H1 (cell line): ENCODE results near the gene RNF215. TPM values are rescaled to one million over a fixed set of nuclear protein-coding genes. Genes with fewer than 3 reads are reported as not detected.
"Not testable (repeated sequence)": the region's sequence is repeated elsewhere in the genome, so short reads cannot be mapped to it uniquely, and the experiment has no call there.

Source experiments
- CTCF ChIA-PET: fragments of 300-600 bp; sonication (Branson Sonifier 250); formaldehyde crosslinking; loops from one replicate; lab custom pipeline; 2021; ENCODE audit not compliant: partially characterized antibody; lab: Charles Lee
- POLR2A ChIA-PET: fragments of 300-600 bp; sonication (Branson Sonifier 250); formaldehyde crosslinking; loops from one replicate; lab custom pipeline; 2021; ENCODE audit warnings: inconsistent platforms; ENCODE audit not compliant: partially characterized antibody; lab: Charles Lee
- DNase-seq, 2 experiments: peaks; one replicate each; pipeline versions ENCODE4 v3.0.0 to v3.0.0-alpha.2; 2010 to 2022; ENCODE audit warnings: low spot score in 2 of 2, low read depth in 1 of 2, mixed read lengths in 1 of 2
- FAIRE-seq: peaks from 2 replicates; lab custom pipeline; 2011; peaks lifted over from hg19 to GRCh38; lab: Jason Lieb, UNC
- H2AFZ ChIP-seq: 2 replicates; pipeline ENCODE4 v1.8.1; 2012; ENCODE audit warnings: low read length, inconsistent platforms
- H2AK5ac ChIP-seq: 2 replicates; pipeline ENCODE4 v1.6.1; 2013; ENCODE audit warnings: low read depth, low read length
- H2BK120ac ChIP-seq: replicated peaks from 2 replicates; pipeline ENCODE3; 2013; ENCODE audit warnings: low read depth, low read length, inconsistent platforms
- H2BK12ac ChIP-seq: 2 replicates; pipeline ENCODE4 v1.6.1; 2013; ENCODE audit warnings: low read depth, low read length
- H2BK15ac ChIP-seq: 2 replicates; pipeline ENCODE4 v1.6.1; 2013; ENCODE audit warnings: low read length
- H2BK20ac ChIP-seq: 2 replicates; pipeline ENCODE4 v1.6.1; 2013; ENCODE audit warnings: low read length
- H2BK5ac ChIP-seq: 2 replicates; pipeline ENCODE4 v1.6.1; 2013; ENCODE audit warnings: low read depth, low read length
- H3K14ac ChIP-seq: 2 replicates; pipeline ENCODE4 v1.6.1; 2013; ENCODE audit warnings: inconsistent platforms; ENCODE audit not compliant: insufficient read length
- H3K18ac ChIP-seq: 2 replicates; pipeline ENCODE4 v1.6.1; 2013; ENCODE audit warnings: low read length; ENCODE audit errors: extremely low read depth
- H3K23ac ChIP-seq: 2 replicates; pipeline ENCODE4 v1.6.1; 2013; ENCODE audit warnings: inconsistent platforms; ENCODE audit not compliant: insufficient read length
- H3K23me2 ChIP-seq: 2 replicates; pipeline ENCODE4 v1.6.1; 2013; ENCODE audit warnings: low read depth, low read length
- H3K27ac ChIP-seq: 2 replicates; pipeline ENCODE4 v1.6.1; 2011; ENCODE audit warnings: low read depth, low read length, inconsistent platforms
- H3K27me3 ChIP-seq, 4 experiments: replicated peaks in 1 of 4; 1 replicate in 1 of 4; 2 replicates in 3 of 4; pipeline versions ENCODE4 v1.6.1 to v1.8.1; 2011 to 2013; ENCODE audit warnings: low read length in 3 of 4, mild to moderate bottlenecking in 3 of 4, inconsistent platforms in 2 of 4, mixed read lengths in 2 of 4, moderate library complexity in 1 of 4; ENCODE audit not compliant: control insufficient read depth in 3 of 4, insufficient read depth in 3 of 4; ENCODE audit errors: extremely low read depth in 1 of 4
- H3K36me3 ChIP-seq, 4 experiments: 2 replicates each; pipeline versions ENCODE4 v1.6.1 to v1.8.1; 2011 to 2013; ENCODE audit warnings: mild to moderate bottlenecking in 4 of 4, low read length in 3 of 4, moderate library complexity in 2 of 4, control low read depth in 1 of 4, inconsistent platforms in 1 of 4; ENCODE audit not compliant: insufficient read depth in 4 of 4, control insufficient read depth in 2 of 4
- H3K4ac ChIP-seq: replicated peaks from 2 replicates; pipeline ENCODE3; 2013; ENCODE audit warnings: low read length, low read depth, mixed read lengths, inconsistent platforms; ENCODE audit not compliant: insufficient read length
- H3K4me1 ChIP-seq, 4 experiments: replicated peaks in 1 of 4; 1 replicate in 1 of 4; 2 replicates in 3 of 4; pipeline versions ENCODE4 v1.6.1 to v1.8.1; 2011 to 2013; ENCODE audit warnings: low read length in 3 of 4, inconsistent platforms in 2 of 4, mixed read lengths in 1 of 4; ENCODE audit not compliant: insufficient read depth in 4 of 4, control insufficient read depth in 3 of 4
- H3K4me2 ChIP-seq, 2 experiments: 2 replicates each; pipeline versions ENCODE4 v1.6.1 to v1.8.1; 2011 to 2013; ENCODE audit warnings: low read depth in 2 of 2, low read length in 2 of 2, control low read depth in 1 of 2, inconsistent platforms in 1 of 2, mild to moderate bottlenecking in 1 of 2; ENCODE audit not compliant: insufficient read depth in 1 of 2
- H3K4me3 ChIP-seq, 4 experiments: fragments of 200-600, 300-600 bp in 1 of 4; sonication (generic), shearing (Covaris generic), sonication (Bioruptor Twin) in 1 of 4; 2 replicates each; pipeline versions ENCODE4 v1.5.1 to v1.8.1; 2011 to 2016; ENCODE audit warnings: low read length in 4 of 4, low read depth in 3 of 4, control low read depth in 2 of 4, inconsistent platforms in 2 of 4, mild to moderate bottlenecking in 2 of 4, mixed read lengths in 1 of 4, moderate library complexity in 1 of 4; ENCODE audit not compliant: insufficient read depth in 2 of 4; ENCODE audit errors: extremely low read depth in 1 of 4
- H3K56ac ChIP-seq: replicated peaks from 2 replicates; pipeline ENCODE3; 2013; ENCODE audit warnings: low read depth, mild to moderate bottlenecking, mixed read lengths, low read length, inconsistent platforms; ENCODE audit not compliant: insufficient read length
- H3K79me1 ChIP-seq: 2 replicates; pipeline ENCODE4 v1.6.1; 2013; ENCODE audit warnings: low read depth, low read length, control low read depth
- H3K79me2 ChIP-seq, 2 experiments: 2 replicates each; pipeline versions ENCODE4 v1.6.1 to v1.8.1; 2012 to 2013; ENCODE audit warnings: low read length in 2 of 2, mild to moderate bottlenecking in 2 of 2, inconsistent platforms in 1 of 2; ENCODE audit not compliant: insufficient read depth in 2 of 2, control insufficient read depth in 1 of 2
- H3K9ac ChIP-seq, 4 experiments: replicated peaks in 1 of 4; 1 replicate in 1 of 4; 2 replicates in 3 of 4; pipeline versions ENCODE4 v1.6.1 to v1.8.1; 2011 to 2013; ENCODE audit warnings: low read depth in 3 of 4, low read length in 3 of 4, control low read depth in 2 of 4, mild to moderate bottlenecking in 2 of 4, moderate library complexity in 2 of 4, inconsistent platforms in 1 of 4; ENCODE audit errors: extremely low read depth in 1 of 4
- H3K9me3 ChIP-seq, 2 experiments: 2 replicates each; pipeline versions ENCODE4 v1.6.1 to v1.8.1; 2012 to 2013; ENCODE audit warnings: mild to moderate bottlenecking in 2 of 2, moderate library complexity in 2 of 2, control low read depth in 1 of 2, inconsistent platforms in 1 of 2, low read depth in 1 of 2, low read length in 1 of 2, mixed read lengths in 1 of 2; ENCODE audit not compliant: insufficient read depth in 2 of 2
- H4K20me1 ChIP-seq, 2 experiments: replicated peaks in 1 of 2; 2 replicates each; pipeline versions ENCODE3 to v1.8.1; 2011 to 2013; ENCODE audit warnings: inconsistent platforms in 2 of 2, low read length in 2 of 2, mild to moderate bottlenecking in 1 of 2; ENCODE audit not compliant: insufficient read depth in 2 of 2, control insufficient read depth in 1 of 2
- H4K5ac ChIP-seq: 2 replicates; pipeline ENCODE4 v1.6.1; 2013; ENCODE audit warnings: low read length, low read depth, mixed read lengths, inconsistent platforms; ENCODE audit not compliant: insufficient read length
- H4K8ac ChIP-seq: 2 replicates; pipeline ENCODE4 v1.8.0; 2013; ENCODE audit warnings: mild to moderate bottlenecking, moderate library complexity, low read length, inconsistent platforms; ENCODE audit not compliant: insufficient read depth; ENCODE audit errors: extremely low read depth
- H4K91ac ChIP-seq: replicated peaks from 2 replicates; pipeline ENCODE3; 2013; ENCODE audit warnings: low read length, mixed read lengths, inconsistent platforms; ENCODE audit not compliant: insufficient read length
- WGBS, 2 experiments: shearing (Covaris generic) in 1 of 2; methylation state at CpG; one replicate each; pipeline versions ENCODE4 v1.1.6 to v1.1.7; 2013 to 2015; ENCODE audit warnings: low lambda C conversion rate in 2 of 2, mixed read lengths in 2 of 2, inconsistent platforms in 1 of 2, low coverage in 1 of 2, missing lambda C conversion rate in 1 of 2; ENCODE audit not compliant: insufficient replicate concordance in 2 of 2, insufficient coverage in 1 of 2, insufficient read length in 1 of 2; ENCODE audit errors: extremely low coverage in 1 of 2, missing lambda C conversion rate in 1 of 2; 5-methylcytosine and 5-hydroxymethylcytosine counted together
- polyA plus RNA-seq, 7 experiments: library from polyadenylated mRNA; depleted of rRNA in 3 of 7; stranded (reverse) in 5 of 7; unstranded in 2 of 7; fragments of >200 nt in 5 of 7; fragments of 200-250 nt in 2 of 7; gene quantifications; 1 replicate in 5 of 7; 2 replicates in 1 of 7; 4 replicates in 1 of 7; pipeline versions ENCODE4 v1.2.1 to v1.2.3, GENCODE V29; 2011 to 2013; ENCODE audit warnings: missing spikeins in 2 of 7, mixed read lengths in 2 of 7
- total RNA-seq: library from RNA; stranded (reverse); fragmentation: NEBNext Ultra II Directional; extraction: Animal tissue kit (Norgen Biotek cat#: 25700); gene quantifications from 2 replicates; pipeline ENCODE4 v1.2.1, GENCODE V29; 2021

Gene RNF215
- total and polyA plus RNA-seq, 2 of the 8 experiments (the other 6 are each of a cell fraction or from before 2014, with no cell fraction given) = 13.1 to 19.0 TPM

DNA sequence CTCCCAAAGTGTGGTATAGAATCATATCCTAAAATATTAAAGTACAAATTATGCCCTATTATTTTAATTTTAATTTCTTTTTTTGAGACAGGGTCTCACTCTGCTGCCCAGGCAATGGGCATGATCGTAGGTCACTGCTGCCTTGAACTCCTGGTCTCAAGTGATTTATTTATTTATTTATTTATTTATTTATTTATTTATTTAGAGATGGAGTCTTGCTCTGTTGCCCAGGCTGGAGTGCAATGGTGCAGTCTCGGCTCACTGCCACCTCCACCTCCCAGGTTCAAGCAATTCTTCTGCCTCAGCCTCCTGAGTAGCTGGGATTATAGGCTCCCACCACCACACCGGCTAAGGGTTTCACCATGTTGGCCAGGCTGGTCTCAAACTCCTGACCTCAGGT is 13.8 kb upstream of the RNF215 start:
- not testable (repeated sequence) for H4K20me1 ChIP-seq
- CTCF ChIA-PET = interaction anchor here (1.2 to 2.8 kb wide), 4 partner anchors 8 to 113 kb away, joined by 4 to 15 read pairs (median 6); no protein-coding TSS in a partner anchor

More for the DNA sequence above, 13.8 kb upstream of the RNF215 start:
- FAIRE-seq, H3K9ac ChIP-seq, H2BK12ac ChIP-seq, H2BK120ac ChIP-seq, H3K36me3 ChIP-seq, H3K14ac ChIP-seq, H3K56ac ChIP-seq, H4K8ac ChIP-seq, H3K4me3 ChIP-seq, POLR2A ChIA-PET, H2BK5ac ChIP-seq, H3K23ac ChIP-seq, H2BK15ac ChIP-seq, H2BK20ac ChIP-seq, H3K79me2 ChIP-seq, H4K5ac ChIP-seq, H2AK5ac ChIP-seq, H3K79me1 ChIP-seq, H3K18ac ChIP-seq, DNase-seq, H3K27ac ChIP-seq, H3K4ac ChIP-seq, H3K4me2 ChIP-seq, H3K9me3 ChIP-seq, H4K91ac ChIP-seq, H3K23me2 ChIP-seq, H2AFZ ChIP-seq: not testable (repeated sequence)
- peaks cover 7 to 16% (median 10%) of the 10 kb centered on the region in 4 experiments for H3K4me1 ChIP-seq
- 90% methylated on average over 3 of the region's 3 CpGs; no CpG with 5 or more reads in 1 of the 2 experiments for WGBS, 2 experiments
- H3K27me3 ChIP-seq = peaks cover 0 to 16% (median 8%) of the 10 kb centered on the region in 4 experiments; a peak in 5 of 7 replicates
